Panc1 (cell line): ENCODE data around the gene DMBT1. TPM values are rescaled to one million over a fixed set of nuclear protein-coding genes. Genes with fewer than 3 reads are reported as not detected.

ENCODE experiments used
- ATAC-seq: fragments of 200-7000 bp; cut with Tn5 transposase; 2 replicates; pipeline ENCODE4 v1.9.1; 2020; ENCODE audit warnings: mild to moderate bottlenecking, moderate library complexity
- BruUV-seq: library from RNA; stranded (reverse); fragments of 400-500 nt; replicated peaks from 2 replicates; lab custom pipeline; 2021; lab: Mats Ljungman, UMichigan
- CTCF ChIA-PET: fragments of 300-600 bp; sonication (Branson Sonifier 250); formaldehyde crosslinking; loops from one replicate; lab custom pipeline; 2022; ENCODE audit warnings: antibody characterized with exemption; lab: Charles Lee
- POLR2A ChIA-PET: fragments of 300-600 bp; sonication (Branson Sonifier 250); formaldehyde crosslinking; loops from one replicate; lab custom pipeline; 2022; ENCODE audit warnings: antibody characterized with exemption; lab: Charles Lee
- DNase-seq: peaks from one replicate; pipeline ENCODE4 v3.0.0-alpha.2; 2010; ENCODE audit warnings: low read depth, low spot score
- H3K27ac ChIP-seq: 2 replicates; pipeline ENCODE4 v1.5.1; 2011; ENCODE audit warnings: mild to moderate bottlenecking, low read length, inconsistent platforms
- H3K27me3 ChIP-seq: fragments of 200-500 bp; sonication (Bioruptor generic); 2 replicates; pipeline ENCODE4 v1.6.0; 2014; ENCODE audit warnings: low read length, inconsistent platforms; ENCODE audit not compliant: control insufficient read depth, insufficient read depth
- H3K36me3 ChIP-seq: fragments of 200-500 bp; sonication (Bioruptor generic); 2 replicates; pipeline ENCODE4 v1.5.1; 2014; ENCODE audit warnings: inconsistent platforms, mild to moderate bottlenecking, low read length, moderate library complexity; ENCODE audit not compliant: control insufficient read depth, insufficient read depth
- H3K4me1 ChIP-seq: 2 replicates; pipeline ENCODE4 v1.5.1; 2011; ENCODE audit warnings: inconsistent platforms, mild to moderate bottlenecking, low read length, moderate library complexity; ENCODE audit not compliant: control insufficient read depth, insufficient read depth
- H3K4me3 ChIP-seq, 2 experiments: 2 replicates each; pipeline ENCODE4 v1.5.1; 2011 to 2012; ENCODE audit warnings: low read depth in 2 of 2, low read length in 2 of 2, mild to moderate bottlenecking in 2 of 2, inconsistent platforms in 1 of 2, moderate library complexity in 1 of 2
- H3K9me3 ChIP-seq: fragments of 200-500 bp; sonication (Bioruptor generic); 2 replicates; pipeline ENCODE4 v1.5.1; 2014; ENCODE audit warnings: low read depth, mild to moderate bottlenecking, inconsistent platforms, low read length, moderate library complexity; ENCODE audit not compliant: control insufficient read depth, insufficient read depth
- POLR2AphosphoS5 ChIP-seq: IDR thresholded peaks from 2 replicates; pipeline ENCODE4 v1.6.1; 2012; ENCODE audit warnings: mild to moderate bottlenecking, low read depth, low read length, moderate library complexity
- REST ChIP-seq, 2 experiments: IDR thresholded peaks; 2 replicates each; pipeline ENCODE4 v1.6.1; 2011 to 2012; ENCODE audit warnings: low read depth in 2 of 2, control low read depth in 1 of 2, low read length in 1 of 2, mild to moderate bottlenecking in 1 of 2, moderate library complexity in 1 of 2; ENCODE audit not compliant: insufficient read depth in 1 of 2
- SIN3A ChIP-seq: IDR thresholded peaks from 2 replicates; pipeline ENCODE4 v1.6.1; 2012; ENCODE audit warnings: low read depth, mild to moderate bottlenecking, low read length, moderate library complexity, borderline replicate concordance; ENCODE audit not compliant: insufficient read depth
- TCF7L2 ChIP-seq: IDR thresholded peaks from 2 replicates; pipeline ENCODE4 v1.6.1; 2011; ENCODE audit warnings: mild to moderate bottlenecking, low read depth, low read length, inconsistent platforms
- in situ Hi-C: cut with HindIII; loops from 2 replicates; pipeline ENCODE4 v1.10.0; 2016; ENCODE audit warnings: low sequenced_read_pairs, low pct_unique_long_range_greater_than_20kb
- intact Hi-C: fragments of 100-400 bp; cut with micrococcal nuclease; formaldehyde crosslinking; loops from one replicate; pipeline ENCODE4 v1.10.0; 2022; ENCODE audit not compliant: unreplicated experiment
- total RNA-seq: library from RNA; stranded (reverse); gene quantifications from one replicate; pipeline ENCODE4 v1.2.1, GENCODE V29; 2021; ENCODE audit not compliant: unreplicated experiment
- TF ChIP-seq, protein P1 (sequence below): fragments of 450-650 bp; IDR thresholded peaks from 2 replicates; pipeline ENCODE4 v1.5.1; 2017; ENCODE audit warnings: mild to moderate bottlenecking

Gene DMBT1
- total RNA-seq, 1 experiment from 2014 or later: 0.05 TPM

- CTCF ChIA-PET: no interaction called here
- Histone ChIP-seq H3K4me3 (no peak overlapping the region), H3K4me1 (no peaks in the 10 kb centered on the region), H3K9me3 (no peaks in the 10 kb centered on the region), H3K27me3 (peaks cover 6% of the 10 kb centered on the region), H3K27ac (no peak overlapping the region), H3K36me3 (no peaks in the 10 kb centered on the region)
- in situ Hi-C loops (no loop called here), intact Hi-C loops (no loop called here)
- no peak for ATAC-seq
- no TSS peak for BruUV-seq
- DNase-seq: no peak
- TF ChIP-seq TCF7L2 (no peak), REST (IDR thresholded peaks at IDR 0.05; ENCODE audit: insufficient read depth in 1 of 2, low read depth in 2 of 2, low read length in 1 of 2) (no peak), SIN3A (no peak), POLR2AphosphoS5 (no peak)
- TF ChIP-seq, protein P1, sequence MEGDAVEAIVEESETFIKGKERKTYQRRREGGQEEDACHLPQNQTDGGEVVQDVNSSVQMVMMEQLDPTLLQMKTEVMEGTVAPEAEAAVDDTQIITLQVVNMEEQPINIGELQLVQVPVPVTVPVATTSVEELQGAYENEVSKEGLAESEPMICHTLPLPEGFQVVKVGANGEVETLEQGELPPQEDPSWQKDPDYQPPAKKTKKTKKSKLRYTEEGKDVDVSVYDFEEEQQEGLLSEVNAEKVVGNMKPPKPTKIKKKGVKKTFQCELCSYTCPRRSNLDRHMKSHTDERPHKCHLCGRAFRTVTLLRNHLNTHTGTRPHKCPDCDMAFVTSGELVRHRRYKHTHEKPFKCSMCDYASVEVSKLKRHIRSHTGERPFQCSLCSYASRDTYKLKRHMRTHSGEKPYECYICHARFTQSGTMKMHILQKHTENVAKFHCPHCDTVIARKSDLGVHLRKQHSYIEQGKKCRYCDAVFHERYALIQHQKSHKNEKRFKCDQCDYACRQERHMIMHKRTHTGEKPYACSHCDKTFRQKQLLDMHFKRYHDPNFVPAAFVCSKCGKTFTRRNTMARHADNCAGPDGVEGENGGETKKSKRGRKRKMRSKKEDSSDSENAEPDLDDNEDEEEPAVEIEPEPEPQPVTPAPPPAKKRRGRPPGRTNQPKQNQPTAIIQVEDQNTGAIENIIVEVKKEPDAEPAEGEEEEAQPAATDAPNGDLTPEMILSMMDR: no peak
- POLR2A ChIA-PET: no interaction called here
Measured at GRCh38 chr10:122632031-122632430, 71.5 kb downstream of the DMBT1 start.

- POLR2A ChIA-PET: no interaction called here
- DNase-seq (no peak), ATAC-seq (no peak)
- Histone ChIP-seq H3K4me3 (no peak overlapping the region), H3K9me3 (no peaks in the 10 kb centered on the region), H3K36me3 (no peaks in the 10 kb centered on the region), H3K4me1 (no peaks in the 10 kb centered on the region), H3K27ac (no peak overlapping the region), H3K27me3 (peaks cover 3% of the 10 kb centered on the region)
- intact Hi-C loops (no loop called here), in situ Hi-C loops (no loop called here)
- CTCF ChIA-PET: no interaction called here
- TF ChIP-seq POLR2AphosphoS5: no peak
- TF ChIP-seq SIN3A: no peak
- TF ChIP-seq TCF7L2: no peak
- no peak for TF ChIP-seq REST (IDR thresholded peaks at IDR 0.05; ENCODE audit: insufficient read depth in 1 of 2, low read depth in 2 of 2, low read length in 1 of 2)
- TF ChIP-seq, protein P1: no peak
- no TSS peak for BruUV-seq
Measured at GRCh38 chr10:122632576-122632975, 72.0 kb downstream of the DMBT1 start.
